GM18909 (cell line): ENCODE measurements around the gene EBF3.

Experiments used
- ATAC-seq: cut with Tn5 transposase; IDR thresholded peaks from one replicate; pipeline ENCODE4 v1.9.1; 2021; ENCODE audit warnings: mild to moderate bottlenecking; ENCODE audit not compliant: unreplicated experiment, poor library complexity

Gene EBF3

GRCh38 chr10:129961157-129961701, 2.8 kb downstream of the EBF3 start:
- no peak for ATAC-seq

DNA sequence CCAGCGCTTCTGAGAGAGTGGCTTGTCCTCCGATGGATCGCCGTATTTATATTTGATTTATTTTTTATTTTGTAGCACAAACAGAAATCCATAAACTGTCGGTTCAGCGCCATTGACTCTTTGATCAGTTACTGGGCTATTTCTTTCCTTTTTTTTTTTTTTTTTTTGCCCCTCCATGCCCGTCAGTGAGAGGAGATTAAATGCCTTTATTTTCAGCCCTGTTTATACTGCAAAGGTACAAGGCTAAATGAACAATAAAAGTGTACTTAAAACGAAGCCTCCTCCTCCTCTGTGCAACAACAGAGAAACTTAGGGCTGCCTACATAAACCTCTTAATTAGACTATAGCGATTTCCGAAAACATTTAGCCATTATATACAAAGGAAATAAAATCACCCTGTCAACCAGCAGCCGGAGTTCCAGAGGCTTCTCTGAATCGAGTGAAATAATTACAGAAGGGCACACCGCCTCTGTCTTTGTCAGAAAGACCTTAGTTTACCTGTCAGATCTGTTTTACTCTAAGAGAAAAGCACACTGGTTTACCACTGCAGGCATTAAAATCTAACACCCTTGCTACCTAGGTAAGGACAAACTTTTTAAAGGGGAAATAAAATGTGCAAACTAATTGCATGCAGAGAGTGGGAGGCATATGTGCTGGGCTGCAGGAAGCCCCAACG, 3.5 kb downstream of the EBF3 start:
- ATAC-seq: no peak

- ATAC-seq: no peak
Measured at GRCh38 chr10:129959544-129960480, 4.3 kb downstream of the EBF3 start.

GRCh38 chr10:129958629-129959543, 5.2 kb downstream of the EBF3 start:
- no peak for ATAC-seq

- no peak for ATAC-seq
Measured at GRCh38 chr10:129958148-129958628, 5.9 kb downstream of the EBF3 start.

DNA sequence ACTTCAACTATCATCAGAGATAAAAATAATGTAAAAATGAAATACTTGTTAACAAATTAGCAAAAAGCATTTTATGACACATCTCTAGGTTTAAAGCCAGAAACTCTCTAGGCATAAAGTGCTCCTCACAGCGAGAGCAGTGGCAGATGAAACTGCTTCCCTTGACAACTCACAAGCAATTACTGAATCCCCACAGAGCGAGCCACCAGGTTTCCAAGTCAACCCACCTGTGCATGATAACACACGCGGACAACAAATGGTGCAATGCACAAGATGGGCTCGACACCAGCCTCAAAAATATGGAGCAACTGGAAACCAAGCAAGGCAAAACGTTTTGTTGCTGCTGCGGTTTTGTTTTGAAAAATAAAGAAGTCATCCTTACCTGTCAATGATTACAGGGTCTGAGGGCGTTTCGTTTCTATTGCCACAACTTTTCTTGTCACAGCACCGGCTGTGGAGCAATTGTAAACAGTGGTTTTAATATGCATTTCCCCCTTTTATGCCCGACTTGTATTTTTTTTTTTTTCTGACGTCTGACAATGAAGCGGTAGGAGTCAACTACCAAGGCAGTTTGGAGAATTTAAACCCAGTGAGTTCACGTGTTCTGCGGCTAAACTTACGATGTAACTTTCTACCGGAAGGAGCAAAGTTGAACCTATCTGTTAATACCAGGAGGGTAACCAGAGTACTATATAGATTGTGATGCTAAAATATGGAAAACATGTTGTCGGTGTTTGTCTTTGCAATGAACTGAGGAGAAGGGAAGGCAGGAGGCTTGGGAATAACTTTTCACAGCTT, 7.0 kb downstream of the EBF3 start:
- ATAC-seq: no peak

GRCh38 chr10:129956286-129956670, 7.8 kb downstream of the EBF3 start:
- no peak for ATAC-seq

- no peak for ATAC-seq
Measured at GRCh38 chr10:129955601-129956285, 8.3 kb downstream of the EBF3 start.

DNA sequence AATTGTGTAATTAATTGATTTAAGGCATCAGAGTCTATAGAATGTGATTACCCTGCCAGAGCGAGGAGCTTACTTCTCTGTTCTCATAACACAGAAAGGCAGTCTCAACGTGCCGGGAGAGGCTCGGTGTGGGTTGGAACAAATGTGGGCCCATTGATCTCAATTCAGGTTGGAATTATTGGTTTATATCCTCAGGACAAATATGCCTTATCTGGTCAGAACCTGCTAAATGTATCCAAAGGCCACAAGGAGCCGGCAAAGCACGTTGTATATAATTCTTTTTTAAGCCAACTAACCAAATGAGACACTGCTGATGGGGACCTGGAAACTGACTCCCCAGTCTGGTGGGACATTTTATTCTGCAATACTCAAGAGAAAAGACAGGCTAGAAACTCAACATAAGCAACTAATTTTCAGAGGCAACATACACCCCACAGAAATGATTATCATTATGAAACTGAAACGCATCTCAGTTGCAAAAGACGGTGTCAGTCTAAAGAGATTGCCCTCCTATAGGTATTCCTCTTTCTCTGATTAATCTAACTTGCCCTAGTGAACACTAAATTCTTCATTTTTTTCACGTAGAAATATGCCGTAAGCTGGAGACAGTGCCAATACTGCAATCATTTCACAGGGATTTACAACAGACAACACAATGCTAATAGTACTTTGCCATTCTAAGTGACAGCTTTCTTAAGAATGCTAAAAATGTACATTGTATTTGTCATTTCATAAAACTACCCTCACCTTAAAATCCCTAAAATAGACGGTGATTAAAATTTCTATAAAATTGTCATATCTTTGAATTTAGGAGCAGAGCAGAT, 9.4 kb downstream of the EBF3 start:
- no peak for ATAC-seq

DNA sequence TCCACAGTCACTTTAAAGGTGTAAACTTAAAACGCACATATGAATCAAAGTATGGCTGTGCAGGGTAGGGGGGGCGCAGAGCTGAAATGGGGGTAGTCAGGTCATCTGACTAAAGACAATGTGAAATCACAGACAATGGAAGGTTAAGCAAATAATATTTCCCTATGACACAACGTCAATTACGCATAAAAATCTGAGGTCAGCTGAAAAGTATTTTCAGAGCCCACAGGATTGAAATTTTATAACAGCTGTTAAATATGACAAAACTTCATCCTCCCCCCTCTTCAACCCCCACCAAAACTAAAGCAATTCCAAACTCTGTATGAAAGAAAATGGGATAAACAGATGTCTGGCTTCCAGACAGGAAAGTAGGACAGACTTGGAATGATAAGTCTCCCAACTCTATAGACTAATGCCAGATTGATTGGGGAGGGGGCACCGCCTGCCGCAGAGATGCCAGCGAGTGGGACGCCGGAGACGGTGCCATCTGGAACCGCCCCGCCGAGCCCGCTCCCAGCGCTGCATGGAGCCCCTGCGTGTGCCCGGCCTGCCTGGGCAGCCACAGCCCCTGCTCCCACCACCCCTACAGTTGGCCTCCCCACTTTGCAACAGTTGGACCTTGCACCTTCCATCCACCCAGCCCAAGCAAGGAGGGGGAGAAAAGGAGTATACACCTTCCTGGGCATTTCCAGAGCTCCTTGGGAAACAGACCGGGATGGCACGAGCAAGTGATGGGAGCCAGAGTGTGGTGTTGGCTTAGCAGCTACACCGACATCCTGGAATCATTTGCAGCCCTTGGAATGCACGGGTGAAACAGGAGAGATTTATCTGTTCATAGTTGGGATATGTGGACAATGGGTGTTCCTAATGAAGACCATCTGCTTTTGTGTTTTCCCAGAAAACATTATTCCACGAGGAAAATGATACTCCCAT, 10.7 kb downstream of the EBF3 start:
- ATAC-seq: no peak

DNA sequence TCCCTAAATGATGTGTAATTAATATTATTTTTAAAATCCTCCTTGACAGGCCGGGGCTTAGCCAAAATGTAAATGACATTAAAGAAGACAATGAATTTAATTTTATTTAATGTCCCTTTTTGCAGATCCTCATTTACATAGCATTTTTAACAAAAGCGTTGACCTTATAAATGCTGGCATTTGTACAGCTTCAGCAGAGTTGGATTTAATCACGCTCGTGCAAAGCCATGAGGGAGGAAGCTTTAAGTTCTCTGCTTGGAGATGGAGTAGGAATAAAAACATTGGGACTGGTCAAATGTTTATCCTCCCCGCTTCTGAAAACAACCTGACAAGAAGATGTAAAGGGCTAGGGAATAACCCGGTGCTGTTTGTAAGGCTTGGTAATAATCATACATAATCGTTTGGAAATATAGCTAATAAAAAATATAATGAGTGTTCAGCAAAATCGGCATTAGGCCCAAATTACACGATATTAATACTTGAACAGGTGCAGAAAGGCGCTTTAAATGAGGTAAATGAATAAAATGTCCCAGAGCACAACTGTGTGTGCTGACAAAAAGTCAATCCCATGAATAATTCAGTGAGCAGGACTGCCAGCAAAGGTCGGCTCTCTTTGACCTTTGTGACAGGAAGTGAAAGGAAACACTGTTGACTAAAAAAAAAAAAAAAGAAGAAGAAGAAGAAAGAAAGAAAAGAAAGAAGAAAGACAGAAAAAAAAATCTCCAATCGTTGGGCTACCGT, 11.5 kb downstream of the EBF3 start:
- no peak for ATAC-seq

GRCh38 chr10:129951970-129952265, 12.2 kb downstream of the EBF3 start:
- no peak for ATAC-seq

- ATAC-seq: no peak
Measured at GRCh38 chr10:129951101-129951969, 12.7 kb downstream of the EBF3 start.

DNA sequence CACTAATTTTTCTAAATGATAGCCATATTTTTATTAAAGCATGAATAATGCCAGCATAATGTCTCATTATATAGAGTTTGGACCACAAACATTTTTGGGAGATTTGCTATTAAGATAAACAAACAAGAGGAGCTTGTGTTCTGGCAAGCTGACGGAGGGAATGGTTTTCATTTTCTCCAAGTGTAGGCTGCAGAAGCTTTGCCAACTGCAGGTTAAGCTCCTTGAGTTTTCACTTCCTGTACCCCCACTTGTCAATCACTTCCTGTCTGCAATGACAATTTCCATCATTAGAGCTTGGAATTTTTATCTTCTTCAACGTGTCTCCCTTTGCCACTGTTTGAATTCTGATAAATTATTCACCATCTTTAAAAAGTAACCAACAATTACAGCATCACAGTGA, 13.4 kb downstream of the EBF3 start:
- ATAC-seq: no peak

DNA sequence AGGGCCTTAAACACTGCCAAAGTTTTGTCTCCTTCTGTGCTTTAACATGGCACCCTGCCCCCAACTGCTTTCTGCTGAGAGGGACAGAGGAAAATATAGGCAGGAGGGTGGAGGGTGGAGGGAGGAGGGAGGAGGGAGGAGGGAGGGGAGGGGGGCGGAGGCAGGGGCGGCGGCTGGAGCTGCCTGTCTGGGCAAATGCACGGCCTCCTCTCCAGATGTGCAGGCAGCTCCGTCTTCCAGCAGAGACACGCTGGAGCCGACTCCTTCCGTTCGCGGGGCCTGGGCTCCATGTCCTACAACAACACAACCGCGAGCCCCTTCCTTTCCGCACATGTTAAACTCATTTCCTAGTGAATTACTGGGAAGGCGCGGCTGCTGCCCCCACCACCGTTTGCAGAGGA, 14.2 kb downstream of the EBF3 start:
- ATAC-seq: no peak

GRCh38 chr10:129949411-129949810, 14.7 kb downstream of the EBF3 start:
- no peak for ATAC-seq
